HepG2 (cell line): ENCODE results near the gene TGFBI. TPM values are rescaled to one million over a fixed set of nuclear protein-coding genes. Genes with fewer than 3 reads are reported as not detected.

Experiments used
- BHLHE40 ChIP-seq: IDR thresholded peaks from 2 replicates; pipeline ENCODE4 v1.6.1; 2011; ENCODE audit warnings: low read length, improper control_type of control experiment
- CEBPG ChIP-seq: IDR thresholded peaks from 2 replicates; pipeline ENCODE4 v1.6.1; 2016
- ESRRA ChIP-seq: sonication (generic); formaldehyde crosslinking; IDR thresholded peaks from 2 replicates; pipeline ENCODE4 v1.5.1; 2020; ENCODE audit warnings: mild to moderate bottlenecking, low read depth, missing genetic modification reagents
- MED13 ChIP-seq: sonication (generic); formaldehyde crosslinking; IDR thresholded peaks from 2 replicates; pipeline ENCODE4 v1.5.0; 2020; ENCODE audit warnings: missing genetic modification reagents
- MEIS2 ChIP-seq: sonication (generic); formaldehyde crosslinking; IDR thresholded peaks from 2 replicates; pipeline ENCODE4 v1.9.0; 2021; ENCODE audit warnings: mild to moderate bottlenecking, missing genetic modification reagents
- MIER3 ChIP-seq: IDR thresholded peaks from 2 replicates; pipeline ENCODE4 v1.6.1; 2016; ENCODE audit warnings: missing compliant biosample characterization, borderline replicate concordance
- REPIN1 ChIP-seq: sonication (generic); formaldehyde crosslinking; IDR thresholded peaks from 2 replicates; pipeline ENCODE4 v1.8.0; 2022; ENCODE audit warnings: missing genetic modification reagents, low read depth, mild to moderate bottlenecking, borderline replicate concordance
- TCF7 ChIP-seq: sonication (generic); IDR thresholded peaks from 2 replicates; pipeline ENCODE4 v1.6.1; 2016; ENCODE audit warnings: antibody characterized with exemption, low read depth
- ZMYM2 ChIP-seq: sonication (generic); formaldehyde crosslinking; IDR thresholded peaks from 2 replicates; pipeline ENCODE4 v1.8.0; 2022; ENCODE audit warnings: mild to moderate bottlenecking, missing genetic modification reagents
- ZNF564 ChIP-seq: sonication (generic); formaldehyde crosslinking; IDR thresholded peaks from 2 replicates; pipeline ENCODE4 v1.8.1; 2023; ENCODE audit warnings: mild to moderate bottlenecking, missing genetic modification reagents
- ZSCAN21 ChIP-seq: sonication (generic); formaldehyde crosslinking; IDR thresholded peaks from 2 replicates; pipeline ENCODE4 v1.8.0; 2022; ENCODE audit warnings: mild to moderate bottlenecking, missing genetic modification reagents, moderate library complexity, borderline replicate concordance
- polyA plus RNA-seq, 8 experiments: library from polyadenylated mRNA; depleted of rRNA in 3 of 8; stranded (reverse) in 7 of 8; unstranded in 1 of 8; fragments of >200 nt; fragmentation: Illumina TruSeq in 4 of 8; extraction: Trizol in 4 of 8; gene quantifications; 2 replicates each; pipeline versions ENCODE4 v1.2.1 to v1.2.3, GENCODE V29; 2011 to 2016; ENCODE audit warnings: low read depth in 4 of 8, missing spikeins in 1 of 8, mixed read lengths in 1 of 8; ENCODE audit not compliant: insufficient read depth in 1 of 8
- total RNA-seq, 5 experiments: library from RNA; depleted of rRNA; stranded (reverse); fragments of >200 nt; fragmentation: Illumina TruSeq; extraction: Trizol; gene quantifications; 2 replicates each; pipeline ENCODE4 v1.2.3, GENCODE V29; 2016; ENCODE audit warnings: low read depth in 1 of 5
- TF ChIP-seq, protein P1 (sequence below): sonication (generic); formaldehyde crosslinking; IDR thresholded peaks from 2 replicates; pipeline ENCODE4 v1.4.0; 2020; ENCODE audit warnings: missing genetic modification reagents, mild to moderate bottlenecking, borderline replicate concordance
- TF ChIP-seq, protein P2 (sequence below): sonication (generic); formaldehyde crosslinking; IDR thresholded peaks from 2 replicates; pipeline ENCODE4 v1.5.1; 2020; ENCODE audit warnings: mild to moderate bottlenecking, missing genetic modification reagents, moderate library complexity
- TF ChIP-seq, protein P3 (sequence below): sonication (generic); formaldehyde crosslinking; IDR thresholded peaks from 2 replicates; pipeline ENCODE4 v1.5.1; 2020; ENCODE audit warnings: mild to moderate bottlenecking, missing genetic modification reagents, moderate library complexity
- TF ChIP-seq, protein P4 (sequence below): IDR thresholded peaks from 2 replicates; pipeline ENCODE4 v1.4.0; 2020; ENCODE audit warnings: mild to moderate bottlenecking, missing genetic modification reagents

The TGFBI gene
- total and polyA plus RNA-seq, 2 of the 13 experiments (the other 11 are each of a cell fraction or from before 2014, with no cell fraction given), result 275 to 457 TPM

DNA sequence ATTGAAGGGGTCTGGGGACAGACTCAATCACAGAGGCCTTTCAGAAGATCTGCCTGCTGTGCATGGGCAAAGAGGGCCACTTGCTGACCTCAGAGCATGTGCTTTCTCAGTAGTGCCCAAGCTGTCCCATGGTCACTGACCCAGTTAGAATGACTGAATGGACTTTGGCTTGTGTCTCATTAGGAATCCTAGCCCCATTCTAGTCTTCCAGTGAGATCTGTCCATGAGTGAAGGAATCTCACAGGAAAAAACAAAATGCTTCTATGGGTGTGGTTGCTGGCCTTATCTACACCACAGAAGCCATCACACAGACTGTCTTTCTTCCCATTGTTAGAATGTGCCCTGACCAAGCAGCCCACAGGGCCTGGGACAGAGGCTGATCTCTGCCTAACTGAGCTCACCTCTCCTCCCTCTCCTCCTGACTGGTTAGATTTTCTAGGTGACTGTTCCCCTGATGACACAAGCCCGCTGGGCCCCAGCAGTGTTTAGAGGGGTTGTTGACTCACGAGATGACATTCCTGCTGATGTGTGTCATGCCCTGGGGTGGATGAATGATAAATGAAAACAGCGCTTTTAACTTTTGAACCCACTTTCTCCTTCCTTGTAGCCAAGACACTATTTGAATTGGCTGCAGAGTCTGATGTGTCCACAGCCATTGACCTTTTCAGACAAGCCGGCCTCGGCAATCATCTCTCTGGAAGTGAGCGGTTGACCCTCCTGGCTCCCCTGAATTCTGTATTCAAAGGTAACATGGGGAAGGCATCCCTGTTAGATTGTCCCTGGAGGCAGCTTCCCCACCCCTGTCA lies 24.8 kb downstream of the TGFBI start (continued):
- TF ChIP-seq, protein P1, sequence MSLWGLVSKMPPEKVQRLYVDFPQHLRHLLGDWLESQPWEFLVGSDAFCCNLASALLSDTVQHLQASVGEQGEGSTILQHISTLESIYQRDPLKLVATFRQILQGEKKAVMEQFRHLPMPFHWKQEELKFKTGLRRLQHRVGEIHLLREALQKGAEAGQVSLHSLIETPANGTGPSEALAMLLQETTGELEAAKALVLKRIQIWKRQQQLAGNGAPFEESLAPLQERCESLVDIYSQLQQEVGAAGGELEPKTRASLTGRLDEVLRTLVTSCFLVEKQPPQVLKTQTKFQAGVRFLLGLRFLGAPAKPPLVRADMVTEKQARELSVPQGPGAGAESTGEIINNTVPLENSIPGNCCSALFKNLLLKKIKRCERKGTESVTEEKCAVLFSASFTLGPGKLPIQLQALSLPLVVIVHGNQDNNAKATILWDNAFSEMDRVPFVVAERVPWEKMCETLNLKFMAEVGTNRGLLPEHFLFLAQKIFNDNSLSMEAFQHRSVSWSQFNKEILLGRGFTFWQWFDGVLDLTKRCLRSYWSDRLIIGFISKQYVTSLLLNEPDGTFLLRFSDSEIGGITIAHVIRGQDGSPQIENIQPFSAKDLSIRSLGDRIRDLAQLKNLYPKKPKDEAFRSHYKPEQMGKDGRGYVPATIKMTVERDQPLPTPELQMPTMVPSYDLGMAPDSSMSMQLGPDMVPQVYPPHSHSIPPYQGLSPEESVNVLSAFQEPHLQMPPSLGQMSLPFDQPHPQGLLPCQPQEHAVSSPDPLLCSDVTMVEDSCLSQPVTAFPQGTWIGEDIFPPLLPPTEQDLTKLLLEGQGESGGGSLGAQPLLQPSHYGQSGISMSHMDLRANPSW, result peak; percentile 87; the same call in 1 of the 2 replicates
- peak; percentile 97 for TF ChIP-seq MEIS2 (CRISPR knock-in tag)
- TF ChIP-seq CEBPG (CRISPR knock-in tag), result peak; percentile 87
- TF ChIP-seq TCF7, result peak; percentile 90
- TF ChIP-seq REPIN1 (CRISPR knock-in tag), result no peak; the same call in 1 of the 2 replicates
- TF ChIP-seq ZSCAN21 (CRISPR knock-in tag), result peak; percentile 63; the same call in 1 of the 2 replicates
- TF ChIP-seq ZMYM2 (CRISPR knock-in tag), result peak; percentile 49; the same call in 1 of the 2 replicates
- TF ChIP-seq, protein P2, sequence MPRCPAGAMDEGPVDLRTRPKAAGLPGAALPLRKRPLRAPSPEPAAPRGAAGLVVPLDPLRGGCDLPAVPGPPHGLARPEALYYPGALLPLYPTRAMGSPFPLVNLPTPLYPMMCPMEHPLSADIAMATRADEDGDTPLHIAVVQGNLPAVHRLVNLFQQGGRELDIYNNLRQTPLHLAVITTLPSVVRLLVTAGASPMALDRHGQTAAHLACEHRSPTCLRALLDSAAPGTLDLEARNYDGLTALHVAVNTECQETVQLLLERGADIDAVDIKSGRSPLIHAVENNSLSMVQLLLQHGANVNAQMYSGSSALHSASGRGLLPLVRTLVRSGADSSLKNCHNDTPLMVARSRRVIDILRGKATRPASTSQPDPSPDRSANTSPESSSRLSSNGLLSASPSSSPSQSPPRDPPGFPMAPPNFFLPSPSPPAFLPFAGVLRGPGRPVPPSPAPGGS, result peak; percentile 63; the same call in 1 of the 2 replicates
- TF ChIP-seq, protein P3, sequence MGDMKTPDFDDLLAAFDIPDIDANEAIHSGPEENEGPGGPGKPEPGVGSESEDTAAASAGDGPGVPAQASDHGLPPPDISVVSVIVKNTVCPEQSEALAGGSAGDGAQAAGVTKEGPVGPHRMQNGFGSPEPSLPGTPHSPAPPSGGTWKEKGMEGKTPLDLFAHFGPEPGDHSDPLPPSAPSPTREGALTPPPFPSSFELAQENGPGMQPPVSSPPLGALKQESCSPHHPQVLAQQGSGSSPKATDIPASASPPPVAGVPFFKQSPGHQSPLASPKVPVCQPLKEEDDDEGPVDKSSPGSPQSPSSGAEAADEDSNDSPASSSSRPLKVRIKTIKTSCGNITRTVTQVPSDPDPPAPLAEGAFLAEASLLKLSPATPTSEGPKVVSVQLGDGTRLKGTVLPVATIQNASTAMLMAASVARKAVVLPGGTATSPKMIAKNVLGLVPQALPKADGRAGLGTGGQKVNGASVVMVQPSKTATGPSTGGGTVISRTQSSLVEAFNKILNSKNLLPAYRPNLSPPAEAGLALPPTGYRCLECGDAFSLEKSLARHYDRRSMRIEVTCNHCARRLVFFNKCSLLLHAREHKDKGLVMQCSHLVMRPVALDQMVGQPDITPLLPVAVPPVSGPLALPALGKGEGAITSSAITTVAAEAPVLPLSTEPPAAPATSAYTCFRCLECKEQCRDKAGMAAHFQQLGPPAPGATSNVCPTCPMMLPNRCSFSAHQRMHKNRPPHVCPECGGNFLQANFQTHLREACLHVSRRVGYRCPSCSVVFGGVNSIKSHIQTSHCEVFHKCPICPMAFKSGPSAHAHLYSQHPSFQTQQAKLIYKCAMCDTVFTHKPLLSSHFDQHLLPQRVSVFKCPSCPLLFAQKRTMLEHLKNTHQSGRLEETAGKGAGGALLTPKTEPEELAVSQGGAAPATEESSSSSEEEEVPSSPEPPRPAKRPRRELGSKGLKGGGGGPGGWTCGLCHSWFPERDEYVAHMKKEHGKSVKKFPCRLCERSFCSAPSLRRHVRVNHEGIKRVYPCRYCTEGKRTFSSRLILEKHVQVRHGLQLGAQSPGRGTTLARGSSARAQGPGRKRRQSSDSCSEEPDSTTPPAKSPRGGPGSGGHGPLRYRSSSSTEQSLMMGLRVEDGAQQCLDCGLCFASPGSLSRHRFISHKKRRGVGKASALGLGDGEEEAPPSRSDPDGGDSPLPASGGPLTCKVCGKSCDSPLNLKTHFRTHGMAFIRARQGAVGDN, result peak; percentile 79
- TF ChIP-seq ESRRA (CRISPR knock-in tag), result peak; percentile 86
- peak; percentile 92; the same call in 1 of the 2 replicates for TF ChIP-seq MED13 (CRISPR knock-in tag)
- peak; percentile 93; the same call in 1 of the 2 replicates for TF ChIP-seq MIER3 (CRISPR knock-in tag)
- TF ChIP-seq, protein P4, sequence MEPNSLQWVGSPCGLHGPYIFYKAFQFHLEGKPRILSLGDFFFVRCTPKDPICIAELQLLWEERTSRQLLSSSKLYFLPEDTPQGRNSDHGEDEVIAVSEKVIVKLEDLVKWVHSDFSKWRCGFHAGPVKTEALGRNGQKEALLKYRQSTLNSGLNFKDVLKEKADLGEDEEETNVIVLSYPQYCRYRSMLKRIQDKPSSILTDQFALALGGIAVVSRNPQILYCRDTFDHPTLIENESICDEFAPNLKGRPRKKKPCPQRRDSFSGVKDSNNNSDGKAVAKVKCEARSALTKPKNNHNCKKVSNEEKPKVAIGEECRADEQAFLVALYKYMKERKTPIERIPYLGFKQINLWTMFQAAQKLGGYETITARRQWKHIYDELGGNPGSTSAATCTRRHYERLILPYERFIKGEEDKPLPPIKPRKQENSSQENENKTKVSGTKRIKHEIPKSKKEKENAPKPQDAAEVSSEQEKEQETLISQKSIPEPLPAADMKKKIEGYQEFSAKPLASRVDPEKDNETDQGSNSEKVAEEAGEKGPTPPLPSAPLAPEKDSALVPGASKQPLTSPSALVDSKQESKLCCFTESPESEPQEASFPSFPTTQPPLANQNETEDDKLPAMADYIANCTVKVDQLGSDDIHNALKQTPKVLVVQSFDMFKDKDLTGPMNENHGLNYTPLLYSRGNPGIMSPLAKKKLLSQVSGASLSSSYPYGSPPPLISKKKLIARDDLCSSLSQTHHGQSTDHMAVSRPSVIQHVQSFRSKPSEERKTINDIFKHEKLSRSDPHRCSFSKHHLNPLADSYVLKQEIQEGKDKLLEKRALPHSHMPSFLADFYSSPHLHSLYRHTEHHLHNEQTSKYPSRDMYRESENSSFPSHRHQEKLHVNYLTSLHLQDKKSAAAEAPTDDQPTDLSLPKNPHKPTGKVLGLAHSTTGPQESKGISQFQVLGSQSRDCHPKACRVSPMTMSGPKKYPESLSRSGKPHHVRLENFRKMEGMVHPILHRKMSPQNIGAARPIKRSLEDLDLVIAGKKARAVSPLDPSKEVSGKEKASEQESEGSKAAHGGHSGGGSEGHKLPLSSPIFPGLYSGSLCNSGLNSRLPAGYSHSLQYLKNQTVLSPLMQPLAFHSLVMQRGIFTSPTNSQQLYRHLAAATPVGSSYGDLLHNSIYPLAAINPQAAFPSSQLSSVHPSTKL (CRISPR knock-in tag), result peak; percentile 99
- no peak for TF ChIP-seq ZNF564 (CRISPR knock-in tag)
- peak; percentile 100 for TF ChIP-seq BHLHE40
